Glutamatergic neuron (in vitro differentiated cells): Measurements from ENCODE around the gene TUBB1. TPM values are rescaled to one million over a fixed set of nuclear protein-coding genes. Genes with fewer than 3 reads are reported as not detected.

Experiments used
- DNase-seq: peaks from one replicate; pipeline ENCODE4 v3.0.0; 2022
- H3K27ac Mint-ChIP-seq: one replicate; pipeline ENCODE4 v1.8.0; 2020; ENCODE audit warnings: mild to moderate bottlenecking, mixed read lengths, inconsistent platforms; ENCODE audit not compliant: unreplicated experiment
- H3K27me3 Mint-ChIP-seq: one replicate; pipeline ENCODE4 v1.8.0; 2020; ENCODE audit warnings: mild to moderate bottlenecking, moderate library complexity, mixed read lengths, inconsistent platforms; ENCODE audit not compliant: unreplicated experiment
- H3K36me3 Mint-ChIP-seq: one replicate; pipeline ENCODE4 v1.8.0; 2020; ENCODE audit warnings: mild to moderate bottlenecking, mixed read lengths, inconsistent platforms; ENCODE audit not compliant: unreplicated experiment
- H3K4me1 Mint-ChIP-seq: one replicate; pipeline ENCODE4 v1.8.0; 2020; ENCODE audit warnings: mild to moderate bottlenecking, low read depth, mixed read lengths, inconsistent platforms; ENCODE audit not compliant: unreplicated experiment
- H3K4me3 Mint-ChIP-seq: one replicate; pipeline ENCODE4 v1.8.0; 2020; ENCODE audit warnings: mild to moderate bottlenecking, mixed read lengths, inconsistent platforms; ENCODE audit not compliant: unreplicated experiment
- H3K9me3 Mint-ChIP-seq: one replicate; pipeline ENCODE4 v1.8.0; 2020; ENCODE audit warnings: mild to moderate bottlenecking, moderate library complexity, mixed read lengths, inconsistent platforms; ENCODE audit not compliant: unreplicated experiment
- CTCF ChIP-seq: fragments of 200-600 bp; sonication (generic); IDR thresholded peaks from one replicate; pipeline ENCODE4 v1.5.0; 2021; ENCODE audit not compliant: partially characterized antibody, unreplicated experiment
- total RNA-seq: library from RNA; stranded (reverse); fragmentation: NEBNext Ultra II Directional; extraction: Animal tissue kit (Norgen Biotek cat#: 25700); gene quantifications from one replicate; pipeline ENCODE4 v1.2.1, GENCODE V29; 2021; ENCODE audit not compliant: unreplicated experiment

The TUBB1 gene
- total RNA-seq, 1 donor from 2014 or later: not detected

- TF ChIP-seq CTCF: no peak
- Mint-ChIP-seq H3K4me1 (peaks cover 8% of the 10 kb centered on the region), H3K9me3 (no peaks in the 10 kb centered on the region), H3K4me3 (no peak overlapping the region), H3K27me3 (peaks cover 4% of the 10 kb centered on the region), H3K36me3 (no peaks in the 10 kb centered on the region), H3K27ac (no peak overlapping the region)
- peak; percentile 14 for DNase-seq
Observed at GRCh38 chr20:59015812-59016711, 3.2 kb upstream of the TUBB1 start.

GRCh38 chr20:59016795-59017492 lies 2.3 kb upstream of the TUBB1 start:
- Mint-ChIP-seq H3K9me3 (no peaks in the 10 kb centered on the region), H3K4me3 (no peak overlapping the region), H3K4me1 (peaks cover 8% of the 10 kb centered on the region), H3K36me3 (no peaks in the 10 kb centered on the region), H3K27ac (no peak overlapping the region), H3K27me3 (peaks cover 2% of the 10 kb centered on the region)
- DNase-seq: peak; percentile 5
- TF ChIP-seq CTCF: no peak

DNA sequence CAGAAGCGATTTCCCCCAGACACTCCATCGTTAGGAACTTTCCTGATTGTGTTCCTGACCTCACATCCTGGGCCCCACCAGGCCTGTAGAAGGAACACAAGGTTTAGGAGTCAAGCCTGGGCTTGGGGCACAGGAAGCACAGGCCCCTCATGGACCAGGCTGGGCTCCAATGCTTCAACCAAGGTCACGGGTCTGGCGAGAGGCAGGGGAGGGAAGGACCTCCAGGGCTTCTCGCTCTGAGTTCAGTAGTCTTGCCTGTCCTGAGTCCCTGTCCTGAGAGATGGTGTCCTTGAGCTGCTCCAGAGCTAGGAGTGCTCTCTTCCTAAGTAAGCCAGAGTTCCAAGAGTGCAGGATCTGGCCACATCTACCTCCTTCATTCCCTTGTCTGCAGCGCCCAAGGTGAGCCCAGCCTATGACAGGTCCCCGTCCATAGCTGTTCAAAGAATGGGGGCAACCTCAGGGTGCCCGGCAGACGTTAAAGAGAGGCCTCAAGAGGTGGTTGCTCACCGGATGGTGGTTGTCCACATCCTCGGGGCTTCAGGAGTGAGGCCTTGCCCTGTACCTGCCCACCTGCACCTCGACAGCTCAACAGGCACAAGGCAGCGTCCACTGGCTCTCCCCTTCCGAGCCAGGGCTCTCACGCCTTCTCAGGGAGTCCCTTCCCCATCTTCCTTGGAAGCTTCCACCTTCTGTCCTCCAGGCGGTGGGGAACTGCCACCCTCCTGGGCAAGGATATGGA lies 1.6 kb upstream of the TUBB1 start:
- no peak overlapping the region for H3K4me3 Mint-ChIP-seq
- no peaks in the 10 kb centered on the region for H3K36me3 Mint-ChIP-seq
- peaks cover 8% of the 10 kb centered on the region for H3K4me1 Mint-ChIP-seq
- peaks cover 2% of the 10 kb centered on the region for H3K27me3 Mint-ChIP-seq
- TF ChIP-seq CTCF: no peak
- no peak overlapping the region for H3K27ac Mint-ChIP-seq
- peak; percentile 4 for DNase-seq
- no peaks in the 10 kb centered on the region for H3K9me3 Mint-ChIP-seq

DNA sequence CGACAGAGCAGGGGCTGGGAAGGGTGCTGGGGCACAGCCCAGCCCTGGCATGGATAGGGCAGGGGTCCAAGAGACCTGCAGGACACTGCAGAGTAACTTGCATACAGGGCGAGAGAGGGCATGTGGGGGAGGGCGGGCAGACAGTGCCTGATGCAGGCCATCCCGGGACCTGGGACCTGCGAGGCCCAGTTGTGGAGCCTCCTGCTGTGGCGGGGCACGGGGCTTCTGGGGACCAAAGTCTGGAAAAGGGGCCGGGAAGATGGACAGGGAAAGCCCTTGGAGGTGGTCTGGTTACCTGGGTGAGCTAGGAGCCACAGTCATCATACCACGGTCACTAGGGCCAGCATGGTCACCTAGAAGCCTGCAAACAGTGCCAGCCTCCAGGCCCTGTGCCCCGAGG lies 412 bp upstream of the TUBB1 start:
- Mint-ChIP-seq H3K27ac (no peak overlapping the region), H3K9me3 (no peaks in the 10 kb centered on the region), H3K27me3 (no peaks in the 10 kb centered on the region), H3K4me1 (peaks cover 8% of the 10 kb centered on the region), H3K4me3 (no peak overlapping the region), H3K36me3 (no peaks in the 10 kb centered on the region)
- no peak for TF ChIP-seq CTCF
- DNase-seq: peak; percentile 6
